HepG2 (cell line): ENCODE results near the gene ANKRD10. TPM values are rescaled to one million over a fixed set of nuclear protein-coding genes. Genes with fewer than 3 reads are reported as not detected.

Experiments used
- ATAC-seq: fragments of 200-7000 bp; cut with Tn5 transposase; 3 replicates; pipeline ENCODE4 v1.9.1; 2020; ENCODE audit warnings: mild to moderate bottlenecking, moderate library complexity
- BruUV-seq: library from RNA; stranded (reverse); fragments of 400-500 nt; replicated peaks from 2 replicates; lab custom pipeline; 2021; lab: Mats Ljungman, UMichigan
- CTCF ChIA-PET: fragments of 300-600 bp; formaldehyde crosslinking; extraction: SDS; loops from one replicate; lab custom pipeline; 2021; ENCODE audit warnings: low total read pairs, inconsistent platforms, low intra/inter-chr PET ratio; lab: Yijun Ruan, JAX
- POLR2A ChIA-PET: fragments of 350-600 bp; sonication (Branson Sonifier 250); formaldehyde crosslinking; loops from one replicate; lab custom pipeline; 2020; ENCODE audit warnings: antibody characterized with exemption, inconsistent platforms; lab: Yijun Ruan, JAX
- DNase-seq: peaks from one replicate; pipeline ENCODE4 v3.0.0-alpha.2; 2015; ENCODE audit warnings: low spot score
- FAIRE-seq: peaks from 3 replicates; lab custom pipeline; 2011; peaks lifted over from hg19 to GRCh38; lab: Jason Lieb, UNC
- H2AFZ ChIP-seq: one replicate; pipeline ENCODE4 v1.6.1; 2011; ENCODE audit warnings: low read length, inconsistent platforms
- H3K27ac ChIP-seq: fragments of 300-600 bp; 3 replicates; pipeline ENCODE4 v1.8.0; 2011; ENCODE audit warnings: mixed run types, mild to moderate bottlenecking, mixed read lengths, low read length, inconsistent platforms; ENCODE audit not compliant: insufficient read depth; ENCODE audit errors: extremely low read length
- H3K27me3 ChIP-seq, 2 experiments: fragments of 200-600 bp in 1 of 2; 2 replicates in 1 of 2; 3 replicates in 1 of 2; pipeline versions ENCODE4 v1.6.0 to v1.8.0; 2011; ENCODE audit warnings: low read length in 2 of 2, mild to moderate bottlenecking in 2 of 2, moderate library complexity in 2 of 2, inconsistent platforms in 1 of 2; ENCODE audit not compliant: insufficient read depth in 2 of 2, control insufficient read depth in 1 of 2
- H3K36me3 ChIP-seq, 2 experiments: fragments of 200-600 bp in 1 of 2; replicated peaks in 1 of 2; 2 replicates in 1 of 2; 3 replicates in 1 of 2; pipeline versions ENCODE4 v1.5.1 to v1.8.0; 2011; ENCODE audit warnings: low read length in 2 of 2, inconsistent platforms in 1 of 2; ENCODE audit not compliant: insufficient read depth in 2 of 2, control insufficient read depth in 1 of 2
- H3K4me1 ChIP-seq: 2 replicates; pipeline ENCODE4 v1.5.1; 2012; ENCODE audit warnings: low read length, inconsistent platforms; ENCODE audit not compliant: insufficient read depth
- H3K4me2 ChIP-seq: 2 replicates; pipeline ENCODE4 v1.6.0; 2011; ENCODE audit warnings: low read depth, low read length, inconsistent platforms
- H3K4me3 ChIP-seq, 3 experiments: fragments of 200-600 bp in 1 of 3; sonication (generic), shearing (Covaris generic) in 1 of 3; replicated peaks in 1 of 3; 2 replicates each; pipeline ENCODE4 v1.5.1; 2011 to 2016; ENCODE audit warnings: low read length in 3 of 3, inconsistent platforms in 2 of 3, low read depth in 2 of 3, mild to moderate bottlenecking in 2 of 3, control low read depth in 1 of 3, mixed read lengths in 1 of 3; ENCODE audit not compliant: insufficient read depth in 1 of 3
- H3K79me2 ChIP-seq: one replicate; pipeline ENCODE4 v1.6.1; 2011; ENCODE audit warnings: low read length, inconsistent platforms; ENCODE audit not compliant: insufficient read depth
- H3K9ac ChIP-seq: 2 replicates; pipeline ENCODE4 v1.6.0; 2011; ENCODE audit warnings: mild to moderate bottlenecking, low read depth, low read length, inconsistent platforms; ENCODE audit not compliant: insufficient read depth
- H3K9me3 ChIP-seq: 2 replicates; pipeline ENCODE4 v1.5.1; 2012; ENCODE audit warnings: mild to moderate bottlenecking, low read length
- H4K20me1 ChIP-seq: 2 replicates; pipeline ENCODE4 v1.6.0; 2011; ENCODE audit warnings: inconsistent platforms, mild to moderate bottlenecking, low read length, moderate library complexity; ENCODE audit not compliant: insufficient read depth
- CEBPB ChIP-seq: IDR thresholded peaks from 2 replicates; pipeline ENCODE4 v1.6.1; 2011; ENCODE audit warnings: low read depth, low read length, improper control_type of control experiment, borderline replicate concordance
- ETV5 ChIP-seq: IDR thresholded peaks from 2 replicates; pipeline ENCODE4 v1.6.1; 2018; ENCODE audit warnings: missing biosample characterization, missing genetic modification reagents, inconsistent platforms, borderline replicate concordance
- FOSL1 ChIP-seq: sonication (generic); formaldehyde crosslinking; IDR thresholded peaks from 2 replicates; pipeline ENCODE4 v1.9.0; 2021; ENCODE audit warnings: missing genetic modification reagents, borderline replicate concordance
- HBP1 ChIP-seq: IDR thresholded peaks from 2 replicates; pipeline ENCODE4 v1.6.1; 2016; ENCODE audit warnings: low read depth, control low read depth
- KDM4B ChIP-seq: sonication (generic); formaldehyde crosslinking; IDR thresholded peaks from 2 replicates; pipeline ENCODE4 v1.4.0; 2020; ENCODE audit warnings: missing genetic modification reagents
- MAFF ChIP-seq: IDR thresholded peaks from 2 replicates; pipeline ENCODE4 v1.6.1; 2011; ENCODE audit warnings: low read depth, low read length, improper control_type of control experiment
- PLRG1 ChIP-seq: fragments of 450-650 bp; conservative IDR thresholded peaks from 2 replicates; pipeline ENCODE4 v1.6.1; 2016
- SRSF9 ChIP-seq: fragments of 200-400 bp; formaldehyde crosslinking; IDR thresholded peaks from 2 replicates; pipeline ENCODE4 v1.6.1; 2018; ENCODE audit warnings: borderline replicate concordance, mild to moderate bottlenecking, low read depth, low read length; ENCODE audit not compliant: insufficient read depth, poor library complexity, severe bottlenecking
- ZNF354B ChIP-seq: sonication (generic); formaldehyde crosslinking; IDR thresholded peaks from 2 replicates; pipeline ENCODE4 v1.8.0; 2022; ENCODE audit warnings: mild to moderate bottlenecking, missing genetic modification reagents
- ZNF563 ChIP-seq: sonication (generic); formaldehyde crosslinking; IDR thresholded peaks from 2 replicates; pipeline ENCODE4 v1.8.0; 2022; ENCODE audit warnings: mild to moderate bottlenecking, moderate library complexity, missing genetic modification reagents
- ZNF710 ChIP-seq: sonication (generic); formaldehyde crosslinking; IDR thresholded peaks from 2 replicates; pipeline ENCODE4 v1.5.0; 2020; ENCODE audit warnings: mild to moderate bottlenecking, missing genetic modification reagents, borderline replicate concordance
- WGBS: methylation state at CpG from one replicate; pipeline ENCODE4 v1.1.6; 2017; ENCODE audit warnings: low lambda C conversion rate; 5-methylcytosine and 5-hydroxymethylcytosine counted together
- in situ Hi-C: cut with HindIII; loops from 2 replicates; pipeline ENCODE4 v1.10.0; 2017; ENCODE audit warnings: low pct_unique_long_range_greater_than_20kb; ENCODE audit not compliant: extremely low pct_ligation_motif_present
- intact Hi-C: fragments of 100-400 bp; cut with micrococcal nuclease; formaldehyde crosslinking; loops from one replicate; pipeline ENCODE4 v1.10.0; 2022; ENCODE audit not compliant: unreplicated experiment
- polyA plus RNA-seq, 8 experiments: library from polyadenylated mRNA; depleted of rRNA in 3 of 8; stranded (reverse) in 7 of 8; unstranded in 1 of 8; fragments of >200 nt; fragmentation: Illumina TruSeq in 4 of 8; extraction: Trizol in 4 of 8; gene quantifications; 2 replicates each; pipeline versions ENCODE4 v1.2.1 to v1.2.3, GENCODE V29; 2011 to 2016; ENCODE audit warnings: low read depth in 4 of 8, missing spikeins in 1 of 8, mixed read lengths in 1 of 8; ENCODE audit not compliant: insufficient read depth in 1 of 8
- total RNA-seq, 5 experiments: library from RNA; depleted of rRNA; stranded (reverse); fragments of >200 nt; fragmentation: Illumina TruSeq; extraction: Trizol; gene quantifications; 2 replicates each; pipeline ENCODE4 v1.2.3, GENCODE V29; 2016; ENCODE audit warnings: low read depth in 1 of 5

ANKRD10 gene
- total and polyA plus RNA-seq, 2 of the 13 experiments (the other 11 are each of a cell fraction or from before 2014, with no cell fraction given), result 108 to 115 TPM

- Histone ChIP-seq H3K4me3 (no peak overlapping the region), H3K9ac (no peak overlapping the region), H3K9me3 (no peaks in the 10 kb centered on the region; the same call in 1 of the 2 replicates), H3K36me3 (no peaks in the 10 kb centered on the region), H3K27ac (no peak overlapping the region), H3K79me2 (no peaks in the 10 kb centered on the region), H4K20me1 (no peaks in the 10 kb centered on the region), H2AFZ (no peak overlapping the region), H3K4me2 (no peak overlapping the region), H3K4me1 (no peaks in the 10 kb centered on the region), H3K27me3 (peaks cover 0 to 19% of the 10 kb centered on the region in 2 experiments; a peak in 3 of 5 replicates)
- TF ChIP-seq ZNF710 (CRISPR knock-in tag), result no peak
- no peak for TF ChIP-seq ZNF354B (CRISPR knock-in tag)
- no peak for TF ChIP-seq SRSF9
- TF ChIP-seq ETV5 (CRISPR knock-in tag), result no peak
- TF ChIP-seq PLRG1, result no peak
- TF ChIP-seq KDM4B (CRISPR knock-in tag), result no peak
- TF ChIP-seq MAFF, result no peak
- TF ChIP-seq ZNF563 (CRISPR knock-in tag), result no peak
- TF ChIP-seq HBP1, result no peak
- TF ChIP-seq FOSL1, result no peak
- TF ChIP-seq CEBPB, result no peak
- FAIRE-seq (no peak), ATAC-seq (no peak; the same call in 2 of the 3 replicates), DNase-seq (no peak)
- no TSS peak for BruUV-seq
- ChIA-PET POLR2A (no interaction called here), CTCF (no interaction called here)
- in situ Hi-C loops (no loop called here), intact Hi-C loops (no loop called here)
- 25% methylated on average over 3 of the region's 6 CpGs for whole genome bisulfite sequencing
Observed at GRCh38 chr13:110855363-110855762, 59.5 kb downstream of the ANKRD10 start.
